KOPT-K1 (cell line): ENCODE data around the gene IPO11.

ENCODE experiments used
- H3K27ac ChIP-seq: fragments of 200-600 bp; sonication (generic); 2 replicates; pipeline ENCODE4 v1.5.1; 2016; ENCODE audit warnings: antibody characterized with exemption, mild to moderate bottlenecking, low read depth, low read length; ENCODE audit not compliant: poor library complexity, severe bottlenecking
- H3K36me3 ChIP-seq: fragments of 200-600 bp; sonication (generic); 2 replicates; pipeline ENCODE4 v1.5.1; 2017; ENCODE audit warnings: antibody characterized with exemption, mild to moderate bottlenecking, low read length, moderate library complexity; ENCODE audit not compliant: insufficient read depth
- H3K9me3 ChIP-seq: fragments of 200-600 bp; sonication (generic); 2 replicates; pipeline ENCODE4 v1.5.1; 2017; ENCODE audit warnings: antibody characterized with exemption, low read length, mild to moderate bottlenecking; ENCODE audit not compliant: insufficient read depth, poor library complexity, severe bottlenecking

Gene IPO11

GRCh38 chr5:62412549-62413329, at the start of gene IPO11:
IPO11 (plus strand) TSS chr5:62412763; CDS start chr5:62437280, 24,517 bp downstream.
- Histone ChIP-seq H3K27ac (peak within 1 kb of the TSS; percentile 58), H3K9me3 (no peaks in the 10 kb centered on the region), H3K36me3 (peaks cover 10% of the 10 kb centered on the region; the same call in 1 of the 2 replicates)

GRCh38 chr5:62369039-62369438, 43.5 kb upstream of the IPO11 start:
- peaks cover 92% of the 10 kb centered on the region for H3K36me3 ChIP-seq
- no peaks in the 10 kb centered on the region for H3K9me3 ChIP-seq
- no peak overlapping the region for H3K27ac ChIP-seq

- Histone ChIP-seq H3K9me3 (no peaks in the 10 kb centered on the region), H3K36me3 (peaks cover 92% of the 10 kb centered on the region), H3K27ac (no peak overlapping the region)
Observed at GRCh38 chr5:62371409-62371808, 41.2 kb upstream of the IPO11 start.

- H3K36me3 ChIP-seq, result peaks cover 91% of the 10 kb centered on the region
- H3K27ac ChIP-seq, result no peak overlapping the region
- H3K9me3 ChIP-seq, result no peaks in the 10 kb centered on the region
Observed at GRCh38 chr5:62372600-62372999, 40.0 kb upstream of the IPO11 start.

- Histone ChIP-seq H3K9me3 (no peaks in the 10 kb centered on the region), H3K36me3 (peaks cover 92% of the 10 kb centered on the region), H3K27ac (no peak overlapping the region)
Observed at GRCh38 chr5:62373382-62373781, 39.2 kb upstream of the IPO11 start.

GRCh38 chr5:62374090-62374489, 38.5 kb upstream of the IPO11 start:
- Histone ChIP-seq H3K9me3 (no peaks in the 10 kb centered on the region), H3K27ac (no peak overlapping the region), H3K36me3 (peaks cover 92% of the 10 kb centered on the region)

GRCh38 chr5:62375627-62376026, 36.9 kb upstream of the IPO11 start:
- Histone ChIP-seq H3K36me3 (peaks cover 92% of the 10 kb centered on the region), H3K27ac (no peak overlapping the region), H3K9me3 (no peaks in the 10 kb centered on the region)

GRCh38 chr5:62376064-62376463, 36.5 kb upstream of the IPO11 start:
- H3K27ac ChIP-seq, result no peak overlapping the region
- H3K36me3 ChIP-seq, result peaks cover 92% of the 10 kb centered on the region

GRCh38 chr5:62385131-62385530, 27.4 kb upstream of the IPO11 start:
- Histone ChIP-seq H3K9me3 (no peaks in the 10 kb centered on the region), H3K27ac (no peak overlapping the region), H3K36me3 (peaks cover 99% of the 10 kb centered on the region)

More at GRCh38 chr5:62376064-62376463, 36.5 kb upstream of the IPO11 start:
- H3K9me3 ChIP-seq, result no peaks in the 10 kb centered on the region

- peaks cover 99% of the 10 kb centered on the region for H3K36me3 ChIP-seq
- no peak overlapping the region for H3K27ac ChIP-seq
- no peaks in the 10 kb centered on the region for H3K9me3 ChIP-seq
Observed at GRCh38 chr5:62385816-62386400, 26.7 kb upstream of the IPO11 start.

GRCh38 chr5:62386824-62387223, 25.7 kb upstream of the IPO11 start:
- peaks cover 99% of the 10 kb centered on the region for H3K36me3 ChIP-seq
- no peaks in the 10 kb centered on the region for H3K9me3 ChIP-seq
- no peak overlapping the region for H3K27ac ChIP-seq

GRCh38 chr5:62395210-62395950, 17.2 kb upstream of the IPO11 start:
- Histone ChIP-seq H3K36me3 (peaks cover 98% of the 10 kb centered on the region), H3K9me3 (no peaks in the 10 kb centered on the region), H3K27ac (no peak overlapping the region)

GRCh38 chr5:62403411-62404250, 8.9 kb upstream of the IPO11 start, which contains the start of gene DIMT1:
DIMT1 (minus strand) TSS chr5:62403905; CDS start chr5:62403772, 133 bp downstream.
- Histone ChIP-seq H3K27ac (peak within 1 kb of the TSS; percentile 83), H3K9me3 (no peaks in the 10 kb centered on the region), H3K36me3 (peaks cover 34% of the 10 kb centered on the region)

- Histone ChIP-seq H3K36me3 (peaks cover 19% of the 10 kb centered on the region; the same call in 1 of the 2 replicates), H3K27ac (peak overlapping the region; percentile 58)
Observed at GRCh38 chr5:62413711-62414110, 1.1 kb downstream of the IPO11 start.

More at GRCh38 chr5:62413711-62414110, 1.1 kb downstream of the IPO11 start:
- no peaks in the 10 kb centered on the region for H3K9me3 ChIP-seq
